GM12874 (cell line): ENCODE results near the gene PEG3.

Source experiments
- CTCF ChIP-seq: IDR thresholded peaks from 2 replicates; pipeline ENCODE4 v1.5.1; 2011; ENCODE audit warnings: low read depth, mild to moderate bottlenecking, control low read depth, low read length, moderate library complexity; ENCODE audit not compliant: insufficient read depth

Gene PEG3

GRCh38 chr19:56858026-56858425 lies 17.5 kb upstream of the PEG3 start:
- no peak for TF ChIP-seq CTCF

GRCh38 chr19:56856822-56857221 lies 16.3 kb upstream of the PEG3 start:
- TF ChIP-seq CTCF, result no peak

GRCh38 chr19:56848166-56848565 lies 7.6 kb upstream of the PEG3 start:
- no peak for TF ChIP-seq CTCF

- no peak for TF ChIP-seq CTCF
Observed at GRCh38 chr19:56842412-56842811, 1.9 kb upstream of the PEG3 start.

GRCh38 chr19:56841193-56841543 lies 642 bp upstream of the PEG3 start:
- no peak for TF ChIP-seq CTCF

GRCh38 chr19:56839652-56840450 lies 675 bp downstream of the PEG3 start:
- no peak for TF ChIP-seq CTCF

- no peak for TF ChIP-seq CTCF
Observed at GRCh38 chr19:56838909-56839651, 1.4 kb downstream of the PEG3 start.
